SW 1271 (cell line): ENCODE measurements around the gene PLEKHM2.
"Not testable (repeated sequence)": the region's sequence is repeated elsewhere in the genome, so short reads cannot be mapped to it uniquely, and the experiment has no call there.

Experiments
- DNase-seq, 2 experiments: peaks; one replicate each; lab custom pipeline; 2025; lab: John Stamatoyannopoulos, UW

Gene PLEKHM2

GRCh38 chr1:15676010-15676409, 8.1 kb upstream of the PLEKHM2 start:
- DNase-seq: no peak

- no peak for DNase-seq
Observed at GRCh38 chr1:15676688-15677661, 7.1 kb upstream of the PLEKHM2 start.

GRCh38 chr1:15678578-15678977, 5.5 kb upstream of the PLEKHM2 start:
- peak; percentile 54 to 67 for DNase-seq

GRCh38 chr1:15680131-15680530, 4.0 kb upstream of the PLEKHM2 start:
- DNase-seq: no peak

- DNase-seq: peak in 1 of 2 experiments; percentile 19
Observed at GRCh38 chr1:15680561-15681348, 3.4 kb upstream of the PLEKHM2 start.

GRCh38 chr1:15681349-15682292, 2.5 kb upstream of the PLEKHM2 start:
- DNase-seq: no peak

GRCh38 chr1:15682936-15683341, 1.2 kb upstream of the PLEKHM2 start:
- no peak for DNase-seq

GRCh38 chr1:15683345-15684039, 628 bp upstream of the PLEKHM2 start:
- DNase-seq: no peak

- DNase-seq: no peak
Observed at GRCh38 chr1:15684468-15685291, 560 bp downstream of the PLEKHM2 start.

- no peak for DNase-seq
Observed at GRCh38 chr1:15685820-15686219, 1.7 kb downstream of the PLEKHM2 start.

- no peak for DNase-seq
Observed at GRCh38 chr1:15687446-15687845, 3.3 kb downstream of the PLEKHM2 start.

GRCh38 chr1:15690317-15690716, 6.2 kb downstream of the PLEKHM2 start:
- no peak for DNase-seq

- no peak for DNase-seq
Observed at GRCh38 chr1:15691434-15692032, 7.4 kb downstream of the PLEKHM2 start.

- no peak for DNase-seq
Observed at GRCh38 chr1:15692121-15692682, 8.1 kb downstream of the PLEKHM2 start.

- no peak for DNase-seq
Observed at GRCh38 chr1:15693371-15693770, 9.3 kb downstream of the PLEKHM2 start.

- no peak for DNase-seq
Observed at GRCh38 chr1:15696956-15697521, 12.9 kb downstream of the PLEKHM2 start.

- DNase-seq: no peak
Observed at GRCh38 chr1:15698201-15698600, 14.1 kb downstream of the PLEKHM2 start.

- DNase-seq: not testable (repeated sequence)
Observed at GRCh38 chr1:15699321-15699720, 15.2 kb downstream of the PLEKHM2 start.

- DNase-seq: no peak
Observed at GRCh38 chr1:15700508-15700907, 16.4 kb downstream of the PLEKHM2 start.
